Stomach (tissue), 4 donors: Measurements from ENCODE around the gene DMXL2.
"Not testable (repeated sequence)": the region's sequence is repeated elsewhere in the genome, so short reads cannot be mapped to it uniquely, and the experiment has no call there.

Experiments used
- CTCF ChIP-seq, 7 experiments: fragments of 450-650 bp in 4 of 7; fragments of 200-600 bp in 3 of 7; sonication (generic) in 3 of 7; IDR thresholded peaks; one replicate each; pipeline ENCODE4 v1.5.1; 2016 to 2019; ENCODE audit warnings: antibody characterized with exemption in 7 of 7, control low read depth in 2 of 7, mild to moderate bottlenecking in 1 of 7
- EP300 ChIP-seq: sonication (generic); formaldehyde crosslinking; IDR thresholded peaks from one replicate; pipeline ENCODE4 v1.6.1; 2017; ENCODE audit warnings: antibody characterized with exemption
- POLR2AphosphoS5 ChIP-seq, 3 donors: sonication (generic); formaldehyde crosslinking; IDR thresholded peaks; one replicate each; pipeline ENCODE4 v1.6.1; 2016; ENCODE audit warnings: antibody characterized with exemption in 3 of 3

GRCh38 chr15:51655401-51656057, 33.0 kb upstream of the DMXL2 start:
- TF ChIP-seq CTCF (IDR thresholded peaks at IDR 0.05); EP300; POLR2AphosphoS5 (IDR thresholded peaks at IDR 0.05): not testable (repeated sequence)
